WTC11 (cell line): Measurements from ENCODE around the gene FNBP1L. TPM values are rescaled to one million over a fixed set of nuclear protein-coding genes. Genes with fewer than 3 reads are reported as not detected.

ENCODE experiments used
- ATAC-seq: fragments of 200-7000 bp; cut with Tn5 transposase; 2 replicates; pipeline ENCODE4 v1.10.0; 2021; ENCODE audit warnings: mild to moderate bottlenecking, moderate library complexity
- CTCF ChIA-PET: fragments of 300-600 bp; sonication (Branson Sonifier 250); formaldehyde crosslinking; loops from one replicate; lab custom pipeline; 2021; ENCODE audit warnings: antibody characterized with exemption; lab: Charles Lee
- POLR2A ChIA-PET: fragments of 350-600 bp; sonication (Branson Sonifier 250); formaldehyde crosslinking; loops from one replicate; lab custom pipeline; 2021; ENCODE audit warnings: antibody characterized with exemption; lab: Charles Lee
- DNase-seq: peaks from one replicate; pipeline ENCODE4 v3.0.0; 2021; ENCODE audit warnings: low spot score
- H3K27ac Mint-ChIP-seq: 2 replicates; pipeline ENCODE4 v1.8.0; 2021; ENCODE audit warnings: mixed read lengths
- H3K27me3 Mint-ChIP-seq: 2 replicates; pipeline ENCODE4 v1.8.0; 2021; ENCODE audit warnings: low read depth, mild to moderate bottlenecking, moderate library complexity, mixed read lengths
- H3K36me3 Mint-ChIP-seq: 2 replicates; pipeline ENCODE4 v1.8.0; 2021; ENCODE audit warnings: mixed read lengths
- H3K4me1 Mint-ChIP-seq: 2 replicates; pipeline ENCODE4 v1.8.0; 2022; ENCODE audit warnings: mixed read lengths
- H3K4me3 Mint-ChIP-seq: 2 replicates; pipeline ENCODE4 v1.8.0; 2021; ENCODE audit warnings: mild to moderate bottlenecking, moderate library complexity, mixed read lengths
- H3K9me3 Mint-ChIP-seq: 2 replicates; pipeline ENCODE4 v1.8.0; 2021; ENCODE audit warnings: mixed read lengths
- CREB1 ChIP-seq: sonication (generic); formaldehyde crosslinking; IDR thresholded peaks from 2 replicates; pipeline ENCODE4 v1.8.0; 2023; ENCODE audit warnings: mild to moderate bottlenecking, missing genetic modification reagents
- CREM ChIP-seq: sonication (generic); formaldehyde crosslinking; IDR thresholded peaks from 2 replicates; pipeline ENCODE4 v1.8.1; 2022; ENCODE audit warnings: mild to moderate bottlenecking, missing genetic modification reagents, moderate library complexity
- FOXK1 ChIP-seq: sonication (generic); formaldehyde crosslinking; IDR thresholded peaks from 2 replicates; pipeline ENCODE4 v1.8.0; 2022; ENCODE audit warnings: mild to moderate bottlenecking, moderate library complexity, missing genetic modification reagents
- GTF2I ChIP-seq: fragments of 250-450 bp; sonication (Bioruptor Pico); conservative IDR thresholded peaks from 2 replicates; pipeline ENCODE4 v1.4.0; 2021; ENCODE audit warnings: mild to moderate bottlenecking
- MXD4 ChIP-seq: fragments of 250-450 bp; sonication (Bioruptor Pico); IDR thresholded peaks from 2 replicates; pipeline ENCODE4 v1.8.0; 2021; ENCODE audit warnings: mild to moderate bottlenecking, moderate library complexity, borderline replicate concordance
- NFYB ChIP-seq: sonication (generic); formaldehyde crosslinking; conservative IDR thresholded peaks from 2 replicates; pipeline ENCODE4 v1.8.0; 2022; ENCODE audit warnings: low read depth, missing genetic modification reagents
- NR1H2 ChIP-seq: sonication (generic); formaldehyde crosslinking; IDR thresholded peaks from 2 replicates; pipeline ENCODE4 v1.9.0; 2021; ENCODE audit warnings: mild to moderate bottlenecking, moderate library complexity, missing genetic modification reagents
- NR2C2 ChIP-seq: sonication (generic); formaldehyde crosslinking; IDR thresholded peaks from 2 replicates; pipeline ENCODE4 v1.8.0; 2022; ENCODE audit warnings: mild to moderate bottlenecking, missing genetic modification reagents
- NR3C1 ChIP-seq: sonication (generic); formaldehyde crosslinking; conservative IDR thresholded peaks from 2 replicates; pipeline ENCODE4 v1.8.1; 2023; ENCODE audit warnings: low read depth, mild to moderate bottlenecking, missing genetic modification reagents
- PRRX2 ChIP-seq: fragments of 250-450 bp; sonication (Bioruptor Pico); IDR thresholded peaks from 2 replicates; pipeline ENCODE4 v1.8.0; 2021; ENCODE audit warnings: mild to moderate bottlenecking
- SOX15 ChIP-seq: fragments of 250-450 bp; sonication (Bioruptor Pico); IDR thresholded peaks from 2 replicates; pipeline ENCODE4 v1.9.0; 2021; ENCODE audit warnings: mild to moderate bottlenecking
- SP1 ChIP-seq: sonication (generic); formaldehyde crosslinking; conservative IDR thresholded peaks from 2 replicates; pipeline ENCODE4 v1.8.1; 2022; ENCODE audit warnings: missing genetic modification reagents
- TEAD4 ChIP-seq: sonication (generic); formaldehyde crosslinking; IDR thresholded peaks from 2 replicates; pipeline ENCODE4 v1.8.0; 2022; ENCODE audit warnings: mild to moderate bottlenecking, missing genetic modification reagents
- ZNF138 ChIP-seq: sonication (generic); formaldehyde crosslinking; conservative IDR thresholded peaks from 2 replicates; pipeline ENCODE4 v1.8.1; 2022; ENCODE audit warnings: mild to moderate bottlenecking, moderate library complexity, missing genetic modification reagents
- total RNA-seq: library from RNA; stranded (reverse); gene quantifications from 3 replicates; pipeline ENCODE4 v1.2.3, GENCODE V29; 2021
- TF ChIP-seq, protein P1 (sequence below): fragments of 250-450 bp; sonication (Bioruptor Pico); IDR thresholded peaks from 2 replicates; pipeline ENCODE4 v2.1.2; 2022; ENCODE audit warnings: mild to moderate bottlenecking, moderate library complexity
- TF ChIP-seq, protein P2 (sequence below): sonication (generic); formaldehyde crosslinking; IDR thresholded peaks from 2 replicates; pipeline ENCODE4 v1.8.1; 2022; ENCODE audit warnings: missing genetic modification reagents, borderline replicate concordance
- TF ChIP-seq, protein P3 (sequence below): sonication (generic); formaldehyde crosslinking; IDR thresholded peaks from 2 replicates; pipeline ENCODE4 v1.8.1; 2022; ENCODE audit warnings: mild to moderate bottlenecking, moderate library complexity, missing genetic modification reagents
- TF ChIP-seq, protein P4 (sequence below): sonication (generic); formaldehyde crosslinking; IDR thresholded peaks from 2 replicates; pipeline ENCODE4 v1.8.0; 2022; ENCODE audit warnings: mild to moderate bottlenecking, missing genetic modification reagents
- TF ChIP-seq, protein P5 (sequence below): sonication (generic); formaldehyde crosslinking; IDR thresholded peaks from 2 replicates; pipeline ENCODE4 v1.8.1; 2023; ENCODE audit warnings: mild to moderate bottlenecking, moderate library complexity, missing genetic modification reagents
- TF ChIP-seq, protein P6 (sequence below): sonication (generic); formaldehyde crosslinking; IDR thresholded peaks from 2 replicates; pipeline ENCODE4 v1.8.1; 2023; ENCODE audit warnings: mild to moderate bottlenecking, missing genetic modification reagents, moderate library complexity
- TF ChIP-seq, protein P7 (sequence below): sonication (generic); formaldehyde crosslinking; IDR thresholded peaks from 2 replicates; pipeline ENCODE4 v1.8.0; 2022; ENCODE audit warnings: mild to moderate bottlenecking, missing genetic modification reagents
- TF ChIP-seq, protein P8 (sequence below): sonication (generic); formaldehyde crosslinking; IDR thresholded peaks from 2 replicates; pipeline ENCODE4 v1.8.1; 2022; ENCODE audit warnings: low read depth, mild to moderate bottlenecking, moderate library complexity, missing genetic modification reagents, borderline replicate concordance
- TF ChIP-seq, protein P9 (sequence below): sonication (generic); formaldehyde crosslinking; IDR thresholded peaks from 2 replicates; pipeline ENCODE4 v1.8.0; 2022; ENCODE audit warnings: mild to moderate bottlenecking, missing genetic modification reagents

FNBP1L gene
- total RNA-seq, 1 experiment from 2014 or later = 79.1 TPM

DNA sequence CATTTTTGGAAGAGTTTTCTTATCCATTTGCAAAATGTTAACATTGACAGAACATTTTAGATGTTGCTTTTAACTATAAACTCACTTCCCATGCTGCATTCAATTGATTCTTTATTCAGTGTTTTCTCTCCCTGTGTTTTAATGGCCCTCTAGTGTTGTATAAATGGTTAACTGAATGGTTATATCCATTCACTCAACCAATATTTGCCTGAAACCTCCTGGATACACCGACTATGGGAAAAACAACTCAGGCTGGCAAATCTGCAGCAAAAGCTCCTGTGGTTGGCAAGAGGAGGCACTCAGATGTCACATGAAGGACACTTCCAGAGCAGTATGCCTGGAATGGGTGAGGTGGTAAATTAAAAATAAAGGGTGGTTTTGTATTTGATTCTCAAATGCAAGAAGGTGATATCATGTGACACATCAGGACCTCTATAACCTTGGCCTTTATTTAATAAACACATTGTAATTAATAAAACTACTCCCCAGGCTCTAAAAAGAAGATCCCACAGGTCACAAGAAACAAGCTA lies 126.1 kb downstream of the FNBP1L start:
- TF ChIP-seq NFYB (CRISPR knock-in tag) (no peak), NR3C1 (CRISPR knock-in tag) (no peak), GTF2I (CRISPR knock-in tag) (no peak), NR1H2 (CRISPR knock-in tag) (no peak), PRRX2 (CRISPR knock-in tag) (no peak), TEAD4 (CRISPR knock-in tag) (no peak), SP1 (CRISPR knock-in tag) (no peak), MXD4 (no peak), FOXK1 (CRISPR knock-in tag) (no peak), NR2C2 (CRISPR knock-in tag) (no peak), ZNF138 (no peak), CREM (CRISPR knock-in tag) (no peak), CREB1 (CRISPR knock-in tag) (no peak)
- TF ChIP-seq, protein P1, sequence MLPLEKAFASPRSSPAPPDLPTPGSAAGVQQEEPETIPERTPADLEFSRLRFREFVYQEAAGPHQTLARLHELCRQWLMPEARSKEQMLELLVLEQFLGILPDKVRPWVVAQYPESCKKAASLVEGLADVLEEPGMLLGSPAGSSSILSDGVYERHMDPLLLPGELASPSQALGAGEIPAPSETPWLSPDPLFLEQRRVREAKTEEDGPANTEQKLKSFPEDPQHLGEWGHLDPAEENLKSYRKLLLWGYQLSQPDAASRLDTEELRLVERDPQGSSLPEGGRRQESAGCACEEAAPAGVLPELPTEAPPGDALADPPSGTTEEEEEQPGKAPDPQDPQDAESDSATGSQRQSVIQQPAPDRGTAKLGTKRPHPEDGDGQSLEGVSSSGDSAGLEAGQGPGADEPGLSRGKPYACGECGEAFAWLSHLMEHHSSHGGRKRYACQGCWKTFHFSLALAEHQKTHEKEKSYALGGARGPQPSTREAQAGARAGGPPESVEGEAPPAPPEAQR (CRISPR knock-in tag) = no peak
- TF ChIP-seq, protein P2, sequence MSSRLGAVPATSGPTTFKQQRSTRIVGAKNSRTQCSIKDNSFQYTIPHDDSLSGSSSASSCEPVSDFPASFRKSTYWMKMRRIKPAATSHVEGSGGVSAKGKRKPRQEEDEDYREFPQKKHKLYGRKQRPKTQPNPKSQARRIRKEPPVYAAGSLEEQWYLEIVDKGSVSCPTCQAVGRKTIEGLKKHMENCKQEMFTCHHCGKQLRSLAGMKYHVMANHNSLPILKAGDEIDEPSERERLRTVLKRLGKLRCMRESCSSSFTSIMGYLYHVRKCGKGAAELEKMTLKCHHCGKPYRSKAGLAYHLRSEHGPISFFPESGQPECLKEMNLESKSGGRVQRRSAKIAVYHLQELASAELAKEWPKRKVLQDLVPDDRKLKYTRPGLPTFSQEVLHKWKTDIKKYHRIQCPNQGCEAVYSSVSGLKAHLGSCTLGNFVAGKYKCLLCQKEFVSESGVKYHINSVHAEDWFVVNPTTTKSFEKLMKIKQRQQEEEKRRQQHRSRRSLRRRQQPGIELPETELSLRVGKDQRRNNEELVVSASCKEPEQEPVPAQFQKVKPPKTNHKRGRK (CRISPR knock-in tag) = no peak
- TF ChIP-seq, protein P3, sequence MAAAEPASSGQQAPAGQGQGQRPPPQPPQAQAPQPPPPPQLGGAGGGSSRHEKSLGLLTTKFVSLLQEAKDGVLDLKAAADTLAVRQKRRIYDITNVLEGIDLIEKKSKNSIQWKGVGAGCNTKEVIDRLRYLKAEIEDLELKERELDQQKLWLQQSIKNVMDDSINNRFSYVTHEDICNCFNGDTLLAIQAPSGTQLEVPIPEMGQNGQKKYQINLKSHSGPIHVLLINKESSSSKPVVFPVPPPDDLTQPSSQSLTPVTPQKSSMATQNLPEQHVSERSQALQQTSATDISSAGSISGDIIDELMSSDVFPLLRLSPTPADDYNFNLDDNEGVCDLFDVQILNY (CRISPR knock-in tag) = no peak
- TF ChIP-seq, protein P4, sequence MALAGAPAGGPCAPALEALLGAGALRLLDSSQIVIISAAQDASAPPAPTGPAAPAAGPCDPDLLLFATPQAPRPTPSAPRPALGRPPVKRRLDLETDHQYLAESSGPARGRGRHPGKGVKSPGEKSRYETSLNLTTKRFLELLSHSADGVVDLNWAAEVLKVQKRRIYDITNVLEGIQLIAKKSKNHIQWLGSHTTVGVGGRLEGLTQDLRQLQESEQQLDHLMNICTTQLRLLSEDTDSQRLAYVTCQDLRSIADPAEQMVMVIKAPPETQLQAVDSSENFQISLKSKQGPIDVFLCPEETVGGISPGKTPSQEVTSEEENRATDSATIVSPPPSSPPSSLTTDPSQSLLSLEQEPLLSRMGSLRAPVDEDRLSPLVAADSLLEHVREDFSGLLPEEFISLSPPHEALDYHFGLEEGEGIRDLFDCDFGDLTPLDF = no peak
- TF ChIP-seq, protein P5, sequence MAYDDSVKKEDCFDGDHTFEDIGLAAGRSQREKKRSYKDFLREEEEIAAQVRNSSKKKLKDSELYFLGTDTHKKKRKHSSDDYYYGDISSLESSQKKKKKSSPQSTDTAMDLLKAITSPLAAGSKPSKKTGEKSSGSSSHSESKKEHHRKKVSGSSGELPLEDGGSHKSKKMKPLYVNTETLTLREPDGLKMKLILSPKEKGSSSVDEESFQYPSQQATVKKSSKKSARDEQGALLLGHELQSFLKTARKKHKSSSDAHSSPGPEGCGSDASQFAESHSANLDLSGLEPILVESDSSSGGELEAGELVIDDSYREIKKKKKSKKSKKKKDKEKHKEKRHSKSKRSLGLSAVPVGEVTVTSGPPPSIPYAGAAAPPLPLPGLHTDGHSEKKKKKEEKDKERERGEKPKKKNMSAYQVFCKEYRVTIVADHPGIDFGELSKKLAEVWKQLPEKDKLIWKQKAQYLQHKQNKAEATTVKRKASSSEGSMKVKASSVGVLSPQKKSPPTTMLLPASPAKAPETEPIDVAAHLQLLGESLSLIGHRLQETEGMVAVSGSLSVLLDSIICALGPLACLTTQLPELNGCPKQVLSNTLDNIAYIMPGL (CRISPR knock-in tag) = no peak
- TF ChIP-seq, protein P6, sequence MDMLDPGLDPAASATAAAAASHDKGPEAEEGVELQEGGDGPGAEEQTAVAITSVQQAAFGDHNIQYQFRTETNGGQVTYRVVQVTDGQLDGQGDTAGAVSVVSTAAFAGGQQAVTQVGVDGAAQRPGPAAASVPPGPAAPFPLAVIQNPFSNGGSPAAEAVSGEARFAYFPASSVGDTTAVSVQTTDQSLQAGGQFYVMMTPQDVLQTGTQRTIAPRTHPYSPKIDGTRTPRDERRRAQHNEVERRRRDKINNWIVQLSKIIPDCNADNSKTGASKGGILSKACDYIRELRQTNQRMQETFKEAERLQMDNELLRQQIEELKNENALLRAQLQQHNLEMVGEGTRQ = no peak
- no peak overlapping the region for H3K4me3 Mint-ChIP-seq
- no peak for DNase-seq
- H3K27me3 Mint-ChIP-seq = no peaks in the 10 kb centered on the region
- H3K9me3 Mint-ChIP-seq = no peaks in the 10 kb centered on the region
- H3K4me1 Mint-ChIP-seq = peaks cover 21% of the 10 kb centered on the region
- H3K27ac Mint-ChIP-seq = no peak overlapping the region
- ChIA-PET POLR2A (no interaction called here), CTCF (no interaction called here)
- H3K36me3 Mint-ChIP-seq = peaks cover 19% of the 10 kb centered on the region
- ATAC-seq = no peak

DNA sequence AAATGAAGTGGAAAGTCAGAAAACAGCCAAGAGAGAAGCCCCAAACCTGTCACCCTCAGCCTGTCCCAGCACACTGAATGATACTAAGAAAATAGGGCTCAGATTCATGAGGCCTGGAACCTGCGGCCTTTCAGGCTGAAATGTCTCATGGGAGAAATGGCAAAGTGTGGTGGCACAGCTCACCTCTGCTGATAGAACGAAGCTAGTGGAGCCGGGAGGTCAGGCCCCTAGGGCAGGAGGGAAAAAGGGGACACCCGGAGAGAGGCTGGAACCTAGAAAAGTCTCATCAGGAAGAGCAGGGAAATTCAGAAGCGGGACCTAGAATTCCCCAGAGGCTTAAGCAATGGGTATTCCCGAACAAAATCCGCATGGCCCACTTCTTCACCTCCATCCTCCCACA lies 126.6 kb downstream of the FNBP1L start:
- POLR2A ChIA-PET = no interaction called here
- ATAC-seq (no peak), DNase-seq (no peak)
- no peak overlapping the region for H3K27ac Mint-ChIP-seq
- no peaks in the 10 kb centered on the region for H3K9me3 Mint-ChIP-seq
- peaks cover 24% of the 10 kb centered on the region for H3K4me1 Mint-ChIP-seq
- H3K27me3 Mint-ChIP-seq = no peaks in the 10 kb centered on the region
- H3K36me3 Mint-ChIP-seq = peaks cover 19% of the 10 kb centered on the region
- no peak overlapping the region for H3K4me3 Mint-ChIP-seq
- CTCF ChIA-PET = interaction anchor here (0.9 kb wide), 1 partner anchor 239 kb away, joined by 3 read pairs; no protein-coding TSS in a partner anchor
- TF ChIP-seq, protein P7, sequence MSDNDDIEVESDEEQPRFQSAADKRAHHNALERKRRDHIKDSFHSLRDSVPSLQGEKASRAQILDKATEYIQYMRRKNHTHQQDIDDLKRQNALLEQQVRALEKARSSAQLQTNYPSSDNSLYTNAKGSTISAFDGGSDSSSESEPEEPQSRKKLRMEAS (CRISPR knock-in tag) = no peak
- TF ChIP-seq, protein P8, sequence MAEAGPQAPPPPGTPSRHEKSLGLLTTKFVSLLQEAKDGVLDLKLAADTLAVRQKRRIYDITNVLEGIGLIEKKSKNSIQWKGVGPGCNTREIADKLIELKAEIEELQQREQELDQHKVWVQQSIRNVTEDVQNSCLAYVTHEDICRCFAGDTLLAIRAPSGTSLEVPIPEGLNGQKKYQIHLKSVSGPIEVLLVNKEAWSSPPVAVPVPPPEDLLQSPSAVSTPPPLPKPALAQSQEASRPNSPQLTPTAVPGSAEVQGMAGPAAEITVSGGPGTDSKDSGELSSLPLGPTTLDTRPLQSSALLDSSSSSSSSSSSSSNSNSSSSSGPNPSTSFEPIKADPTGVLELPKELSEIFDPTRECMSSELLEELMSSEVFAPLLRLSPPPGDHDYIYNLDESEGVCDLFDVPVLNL = no peak
- TF ChIP-seq, protein P3 (CRISPR knock-in tag) = no peak
- TF ChIP-seq NR1H2 (CRISPR knock-in tag) (no peak), NFYB (CRISPR knock-in tag) (no peak), FOXK1 (CRISPR knock-in tag) (no peak), PRRX2 (CRISPR knock-in tag) (no peak), SOX15 (CRISPR knock-in tag) (no peak)
- TF ChIP-seq, protein P9, sequence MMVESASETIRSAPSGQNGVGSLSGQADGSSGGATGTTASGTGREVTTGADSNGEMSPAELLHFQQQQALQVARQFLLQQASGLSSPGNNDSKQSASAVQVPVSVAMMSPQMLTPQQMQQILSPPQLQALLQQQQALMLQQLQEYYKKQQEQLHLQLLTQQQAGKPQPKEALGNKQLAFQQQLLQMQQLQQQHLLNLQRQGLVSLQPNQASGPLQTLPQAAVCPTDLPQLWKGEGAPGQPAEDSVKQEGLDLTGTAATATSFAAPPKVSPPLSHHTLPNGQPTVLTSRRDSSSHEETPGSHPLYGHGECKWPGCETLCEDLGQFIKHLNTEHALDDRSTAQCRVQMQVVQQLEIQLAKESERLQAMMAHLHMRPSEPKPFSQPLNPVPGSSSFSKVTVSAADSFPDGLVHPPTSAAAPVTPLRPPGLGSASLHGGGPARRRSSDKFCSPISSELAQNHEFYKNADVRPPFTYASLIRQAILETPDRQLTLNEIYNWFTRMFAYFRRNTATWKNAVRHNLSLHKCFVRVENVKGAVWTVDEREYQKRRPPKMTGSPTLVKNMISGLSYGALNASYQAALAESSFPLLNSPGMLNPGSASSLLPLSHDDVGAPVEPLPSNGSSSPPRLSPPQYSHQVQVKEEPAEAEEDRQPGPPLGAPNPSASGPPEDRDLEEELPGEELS = no peak
